ENCODE data around the gene PTPN20.

PTPN20 gene

GRCh38 chr10:47020471-47020870 is 109.2 kb downstream of the PTPN20 start (continued):
- TF ChIP-seq ZC3H10 (CRISPR knock-in tag; IDR thresholded peaks at IDR 0.05) (no peak), CSDC2 (CRISPR knock-in tag; IDR thresholded peaks at IDR 0.05) (no peak), POU6F1 (CRISPR knock-in tag; IDR thresholded peaks at IDR 0.05; ENCODE audit: borderline replicate concordance, low read depth) (no peak), CSRNP3 (CRISPR knock-in tag; IDR thresholded peaks at IDR 0.05) (no peak)

GRCh38 chr10:47021850-47022249 is 110.6 kb downstream of the PTPN20 start:
- no peak for ATAC-seq

GRCh38 chr10:47022311-47023131 is 111.3 kb downstream of the PTPN20 start:
- no peak for TF ChIP-seq ZC3H10 (CRISPR knock-in tag; IDR thresholded peaks at IDR 0.05)
- TF ChIP-seq ZNF565 (CRISPR knock-in tag; conservative IDR thresholded peaks at IDR 0.05; ENCODE audit: low read depth) = no peak
- TF ChIP-seq RARB (CRISPR knock-in tag; IDR thresholded peaks at IDR 0.05) = no peak
- TF ChIP-seq BACH2 (CRISPR knock-in tag; IDR thresholded peaks at IDR 0.05; ENCODE audit: borderline replicate concordance) = no peak
- TF ChIP-seq TSHZ2 (CRISPR knock-in tag; IDR thresholded peaks at IDR 0.05) = no peak
- TF ChIP-seq ISL1 (CRISPR knock-in tag; IDR thresholded peaks at IDR 0.05) = no peak
- TF ChIP-seq TCF4 (CRISPR knock-in tag; IDR thresholded peaks at IDR 0.05; ENCODE audit: borderline replicate concordance) = no peak
- TF ChIP-seq ESRRG (CRISPR knock-in tag; IDR thresholded peaks at IDR 0.05) = no peak
- no peak for TF ChIP-seq ZFP30 (CRISPR knock-in tag; IDR thresholded peaks at IDR 0.05)
- TF ChIP-seq CSRNP3 (CRISPR knock-in tag; IDR thresholded peaks at IDR 0.05) = no peak
- ATAC-seq = no peak

More at GRCh38 chr10:47021850-47022249, 110.6 kb downstream of the PTPN20 start:
- TF ChIP-seq CREB5 (CRISPR knock-in tag; IDR thresholded peaks at IDR 0.05; ENCODE audit: low read depth) = no peak
- no peak for TF ChIP-seq ZNF70 (CRISPR knock-in tag; IDR thresholded peaks at IDR 0.05)
- TF ChIP-seq RARB (CRISPR knock-in tag; IDR thresholded peaks at IDR 0.05) = no peak
- no peak for TF ChIP-seq SNAI2 (CRISPR knock-in tag; IDR thresholded peaks at IDR 0.05)
- TF ChIP-seq CSDC2 (CRISPR knock-in tag; IDR thresholded peaks at IDR 0.05) = no peak
- no peak for TF ChIP-seq PPARA (CRISPR knock-in tag; IDR thresholded peaks at IDR 0.05; ENCODE audit: borderline replicate concordance)
- no peak for TF ChIP-seq TOX (CRISPR knock-in tag; IDR thresholded peaks at IDR 0.05; ENCODE audit: borderline replicate concordance)
- TF ChIP-seq ZNF565 (CRISPR knock-in tag; conservative IDR thresholded peaks at IDR 0.05; ENCODE audit: low read depth) = no peak
- no peak for TF ChIP-seq ZFP30 (CRISPR knock-in tag; IDR thresholded peaks at IDR 0.05)
- TF ChIP-seq POU6F1 (CRISPR knock-in tag; IDR thresholded peaks at IDR 0.05; ENCODE audit: borderline replicate concordance, low read depth) = no peak
- no peak for TF ChIP-seq ARNTL (CRISPR knock-in tag; IDR thresholded peaks at IDR 0.05; ENCODE audit: borderline replicate concordance, low read depth)
- no peak for TF ChIP-seq ISL1 (CRISPR knock-in tag; IDR thresholded peaks at IDR 0.05)
- no peak for TF ChIP-seq GLIS3 (CRISPR knock-in tag; IDR thresholded peaks at IDR 0.05)
- no peak for TF ChIP-seq ZFP3 (CRISPR knock-in tag; IDR thresholded peaks at IDR 0.05)
- TF ChIP-seq ZC3H10 (CRISPR knock-in tag; IDR thresholded peaks at IDR 0.05) = no peak

Data from SK-N-SH treated with all-trans-retinoic acid at 6 μM for 48 hours (cell line).